T-helper 1 cell treated with Interleukin-12 subunit alpha and Interleukin-12 subunit beta and Interleukin-4 antibody, amounts not matched to agents 30 ng/mL and 1 ng/mL, for 36 hours (primary cell): ENCODE data around the gene NTF3. TPM values are rescaled to one million over a fixed set of nuclear protein-coding genes. Genes with fewer than 3 reads are reported as not detected.

Experiments
- intact Hi-C: fragments of 100-400 bp; cut with micrococcal nuclease; formaldehyde crosslinking; loops from one replicate; pipeline ENCODE4 v1.15.1; 2024
- total RNA-seq: library from RNA; stranded (reverse); gene quantifications from 2 replicates; pipeline ENCODE4 v1.2.3, GENCODE V29; 2022

NTF3 gene
- total RNA-seq, 1 donor from 2014 or later: not detected

DNA sequence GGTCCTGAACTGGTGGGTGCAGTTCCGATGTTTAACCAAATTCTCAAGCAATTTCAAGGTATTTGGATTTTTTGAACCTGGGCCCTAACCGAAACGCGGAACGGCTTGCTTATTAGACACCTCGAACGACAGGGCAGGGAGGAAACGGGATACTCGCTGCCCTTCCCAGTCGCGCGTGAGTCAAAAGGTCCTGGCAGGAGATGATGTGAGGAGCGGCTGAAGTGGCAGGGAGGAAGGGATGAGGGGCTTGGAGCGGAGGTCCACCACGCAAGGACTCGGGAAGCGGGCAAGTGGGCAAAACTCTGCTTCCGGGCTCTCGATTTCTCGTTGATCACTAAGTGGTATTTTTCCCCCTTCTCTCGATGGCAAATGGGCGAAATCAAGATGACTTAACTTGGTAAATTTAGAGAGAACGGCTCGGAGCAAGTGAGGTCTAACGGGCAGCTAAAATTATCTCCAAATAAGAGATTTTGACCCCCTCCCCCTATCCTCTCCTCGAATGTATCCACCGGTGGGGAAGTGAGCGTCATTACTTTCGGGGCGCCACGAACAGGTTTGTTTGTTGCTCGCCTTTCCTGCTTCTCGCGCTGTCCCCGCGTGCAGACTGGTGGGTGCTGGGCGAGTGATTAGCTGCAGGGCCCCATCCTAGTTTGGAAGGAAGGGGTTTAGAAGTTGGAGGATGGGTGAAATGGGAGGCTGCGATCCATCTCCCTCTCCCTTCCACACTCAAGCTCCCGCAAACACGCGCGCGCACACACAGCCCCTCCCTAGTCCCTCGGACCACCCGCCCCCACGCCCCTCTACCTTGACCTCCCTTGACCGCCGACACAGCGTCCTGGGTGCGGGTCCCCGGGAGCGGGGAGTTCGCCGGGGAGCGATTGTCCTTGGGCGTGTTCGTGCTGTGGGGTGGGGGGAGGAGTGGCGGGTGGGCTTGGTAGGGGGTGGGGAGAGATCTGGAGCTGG lies 986 bp upstream of the NTF3 start:
- intact Hi-C loops: no loop called here

DNA sequence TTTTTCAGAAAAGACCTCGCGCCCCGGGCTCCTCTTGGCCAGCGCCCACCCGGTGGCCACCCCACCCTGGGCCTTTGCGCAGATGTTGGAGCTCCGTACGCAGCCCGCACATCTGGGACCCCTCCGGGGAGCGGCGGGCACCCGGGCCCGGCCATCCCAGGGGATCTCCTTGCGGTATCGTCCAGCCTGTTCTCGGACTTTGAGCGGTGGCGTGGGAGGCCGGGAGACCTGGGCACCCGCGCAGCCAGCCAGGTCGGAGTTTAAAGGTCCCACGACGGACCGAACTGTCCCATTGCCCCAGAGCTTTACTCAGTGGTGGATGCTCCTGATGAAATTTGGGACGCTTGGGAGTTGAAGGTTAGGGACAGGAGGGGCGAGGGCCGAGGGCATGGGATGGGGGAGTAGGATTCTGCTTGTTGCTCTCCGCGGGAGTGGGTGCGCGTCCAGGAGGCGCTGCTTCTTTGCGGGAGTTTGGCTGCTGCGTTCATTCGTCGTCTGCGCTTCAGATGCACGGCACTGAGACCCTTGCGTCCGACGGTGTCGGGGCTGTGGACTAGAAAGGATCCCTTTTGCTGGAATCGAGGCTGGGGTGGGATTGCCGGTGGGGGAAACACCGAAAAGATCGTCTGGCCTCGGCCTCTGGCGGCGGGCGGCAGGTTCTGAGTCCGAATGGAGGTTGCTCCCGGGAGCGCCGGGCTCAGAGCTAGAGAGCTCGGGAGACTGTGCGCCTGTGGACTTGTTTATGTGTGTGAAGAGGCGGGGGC lies 1.4 kb downstream of the NTF3 start:
- intact Hi-C loops: no loop called here

DNA sequence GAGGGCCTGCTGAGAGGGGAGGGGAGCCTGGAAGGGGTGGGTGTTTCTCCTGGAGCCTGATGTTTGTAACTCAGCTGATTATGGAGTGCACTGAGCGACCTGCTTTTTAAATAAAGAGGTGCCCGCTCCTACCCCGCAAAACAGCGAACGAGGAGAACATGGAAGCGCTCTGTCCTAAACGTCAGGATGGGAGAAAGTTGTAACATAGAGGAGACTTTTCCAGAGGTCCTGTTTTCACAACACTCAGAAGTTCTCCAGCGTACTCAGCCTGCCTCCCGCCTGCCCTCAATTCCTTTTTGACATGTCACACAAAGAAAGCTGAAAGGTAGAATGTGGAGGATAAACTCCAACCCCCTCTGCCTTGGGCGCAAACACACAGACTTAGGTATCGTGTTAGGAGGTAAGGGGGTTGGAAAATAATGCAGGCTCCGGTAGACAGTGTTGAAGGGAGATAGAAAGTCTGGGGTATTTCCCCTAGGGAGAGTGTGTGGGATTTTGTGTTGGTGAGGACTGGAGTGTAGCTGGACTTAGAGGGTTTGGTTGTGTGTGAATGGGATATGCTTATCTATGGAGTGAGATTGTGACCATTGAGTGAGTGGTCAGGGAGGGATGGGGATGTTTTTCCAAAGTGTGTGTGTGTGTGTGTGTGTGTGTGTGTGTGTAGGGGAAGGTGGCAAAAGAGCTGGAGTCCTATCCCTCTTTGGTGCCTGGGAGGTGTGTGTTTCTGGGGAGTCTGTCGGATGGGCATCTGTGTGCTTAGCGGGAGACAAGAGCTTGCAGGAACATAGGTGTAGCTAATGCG lies 2.1 kb downstream of the NTF3 start:
- intact Hi-C loops: no loop called here

GRCh38 chr12:5434647-5435560 lies 3.0 kb downstream of the NTF3 start:
- intact Hi-C loops: no loop called here

DNA sequence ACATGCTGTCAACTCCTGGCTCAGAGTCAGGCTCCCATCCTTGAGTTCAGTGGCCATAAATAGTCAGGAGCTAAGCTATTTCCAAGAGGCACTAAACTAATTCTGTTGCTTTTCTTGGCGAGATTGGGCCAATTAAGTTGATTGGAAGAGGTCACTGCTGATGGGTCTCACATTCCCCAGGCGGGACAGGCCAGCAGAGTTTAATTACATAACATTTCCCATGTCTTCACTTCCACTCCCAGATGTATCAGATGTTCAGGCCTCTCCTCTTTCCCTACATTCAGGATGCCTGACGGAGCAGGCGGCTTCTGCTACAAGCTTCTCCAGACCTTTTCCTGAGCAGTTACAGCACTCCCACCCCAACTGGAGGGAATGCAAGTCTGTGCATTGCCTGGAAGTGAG lies 5.3 kb downstream of the NTF3 start:
- intact Hi-C loops: no loop called here

GRCh38 chr12:5437589-5437988 lies 5.7 kb downstream of the NTF3 start:
- intact Hi-C loops: no loop called here

DNA sequence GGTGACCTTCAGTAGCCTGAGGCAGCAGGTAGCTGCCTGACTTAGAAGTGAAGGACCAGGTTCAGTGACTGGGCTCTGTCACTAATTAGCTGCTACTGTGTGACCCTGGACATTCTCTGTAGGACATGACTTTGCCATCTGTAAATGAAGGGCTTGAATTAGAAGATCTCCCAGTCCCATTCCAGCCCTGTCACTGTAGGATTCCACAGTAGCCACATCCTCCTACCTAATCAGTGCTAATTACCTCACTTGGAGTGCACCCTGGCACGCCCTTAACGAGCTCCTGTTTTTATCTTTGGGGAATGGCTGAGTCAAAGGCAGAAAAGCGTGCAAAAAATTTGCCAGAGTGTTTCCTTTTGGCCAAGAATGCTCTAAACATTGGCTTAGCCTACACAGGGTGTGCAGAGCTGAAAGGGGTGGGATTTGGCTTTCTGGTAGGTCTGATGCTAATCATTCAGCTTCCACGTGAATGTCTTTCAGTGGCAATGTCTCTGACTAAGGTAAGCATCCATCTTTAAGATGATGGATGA lies 6.8 kb downstream of the NTF3 start:
- intact Hi-C loops: no loop called here

DNA sequence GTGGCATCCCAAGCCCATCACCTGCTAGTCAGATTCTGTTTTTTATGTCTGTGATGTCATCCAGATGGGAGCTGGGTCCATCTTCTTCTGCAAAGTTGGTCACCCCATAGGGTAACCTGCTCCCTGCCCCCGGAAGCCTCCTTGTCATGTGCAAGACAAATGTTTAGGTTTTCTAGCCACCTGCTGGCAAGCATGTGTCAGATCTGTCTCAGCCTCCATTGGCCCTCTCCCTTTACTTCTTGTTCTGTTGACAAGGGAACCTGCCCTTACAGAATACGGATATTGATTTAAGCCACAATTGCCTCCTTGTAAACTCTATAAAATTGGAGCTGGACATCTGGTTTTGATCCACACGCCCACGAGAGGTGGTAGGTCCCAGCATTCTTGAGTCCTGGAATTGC lies 7.5 kb downstream of the NTF3 start:
- intact Hi-C loops: no loop called here

GRCh38 chr12:5439788-5440300 lies 7.9 kb downstream of the NTF3 start:
- intact Hi-C loops: loop anchor here (10.0 kb wide), 1 partner anchor 415 kb away; no protein-coding TSS in a partner anchor

DNA sequence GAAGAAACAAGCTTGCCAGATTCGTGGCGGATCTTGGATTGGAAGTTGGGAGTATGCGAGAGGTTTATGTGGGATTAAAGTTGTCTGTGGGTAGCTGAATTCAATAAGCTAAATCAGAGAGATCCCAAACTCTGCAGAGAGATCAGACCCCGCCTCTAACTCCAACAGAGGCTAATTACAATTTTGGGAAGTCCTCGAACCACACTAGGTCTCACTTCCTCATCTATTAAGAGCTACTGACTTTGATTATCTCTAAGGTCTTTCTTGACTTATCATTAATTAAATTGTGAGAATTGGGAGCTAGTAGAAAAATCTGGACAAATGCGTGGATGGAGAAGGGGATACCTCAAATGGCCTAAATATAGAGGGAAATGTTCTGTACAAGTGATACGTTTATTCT lies 9.1 kb downstream of the NTF3 start:
- intact Hi-C loops: loop anchor here (10.0 kb wide), 1 partner anchor 416 kb away; no protein-coding TSS in a partner anchor

DNA sequence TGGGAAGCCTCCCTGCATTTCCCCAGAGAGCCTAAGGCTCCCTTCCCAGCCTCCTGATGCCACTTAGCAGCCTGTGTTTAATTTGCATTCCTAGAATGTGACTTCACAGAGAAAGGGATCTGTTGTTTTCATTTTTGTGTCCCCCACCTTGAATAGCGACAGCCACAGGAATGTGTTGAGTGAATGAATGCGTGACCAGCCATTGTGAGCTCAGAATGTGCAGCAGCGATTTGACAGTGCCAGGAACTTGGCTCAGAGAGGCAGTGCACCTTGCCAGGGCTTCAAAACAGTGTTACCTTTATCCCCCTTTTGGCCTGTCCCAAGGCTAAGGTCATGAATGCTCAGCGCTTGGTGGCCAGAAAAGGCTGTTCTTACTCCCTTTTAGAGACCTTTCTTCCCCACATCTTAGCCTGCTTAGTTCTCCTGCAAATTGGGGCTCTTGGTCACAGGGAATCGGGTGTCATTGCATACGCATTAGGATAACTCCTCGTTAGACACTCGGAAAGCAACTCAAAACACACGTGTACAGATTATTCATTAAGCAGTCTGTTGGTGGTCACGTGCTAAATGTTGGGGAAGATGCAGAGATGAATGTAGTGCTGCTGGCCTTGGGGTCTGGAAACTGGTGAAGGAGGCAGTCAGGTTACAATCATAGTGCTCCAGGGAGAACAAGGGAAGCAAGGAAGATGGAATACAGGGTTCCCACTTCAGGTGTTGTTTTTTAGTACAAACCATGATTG lies 9.8 kb downstream of the NTF3 start:
- intact Hi-C loops: loop anchor here (10.0 kb wide), 1 partner anchor 417 kb away; no protein-coding TSS in a partner anchor

DNA sequence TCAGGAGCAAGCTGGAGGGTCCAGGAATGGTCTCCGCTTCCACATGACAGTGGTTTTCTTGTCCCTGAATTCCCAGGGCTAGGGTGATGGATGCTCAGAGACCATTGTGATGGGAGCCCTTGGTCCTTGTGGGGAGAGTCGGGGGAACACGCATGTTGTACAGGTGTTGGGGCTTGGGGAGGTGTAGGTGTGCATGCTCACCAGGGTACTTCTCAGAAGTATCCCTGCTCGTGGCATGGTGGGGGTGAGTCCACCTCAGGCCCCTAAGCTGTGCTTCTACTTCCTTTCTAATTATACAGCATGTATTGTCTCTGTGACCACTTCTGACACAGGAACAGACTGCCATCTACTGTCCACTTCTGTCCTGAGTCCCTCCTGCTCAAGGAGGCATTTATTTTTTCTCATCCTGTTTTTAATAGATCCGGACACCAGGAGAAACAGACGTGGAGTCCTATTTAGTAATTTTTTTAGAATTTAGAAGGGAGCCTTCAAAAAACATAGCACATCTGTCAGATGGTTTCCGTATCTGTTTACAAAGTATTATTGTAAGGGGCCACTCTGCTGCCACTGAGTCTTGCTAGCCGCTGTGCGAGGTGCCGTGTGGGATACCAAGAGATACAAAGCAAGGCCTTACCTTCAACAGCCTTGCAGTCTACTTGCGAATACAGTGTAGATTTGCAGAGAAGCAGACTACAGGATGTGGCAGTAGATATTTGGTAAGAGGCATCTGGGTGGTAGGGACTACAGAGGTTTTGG lies 10.5 kb downstream of the NTF3 start:
- intact Hi-C loops: loop anchor here (10.0 kb wide), 1 partner anchor 418 kb away; no protein-coding TSS in a partner anchor

DNA sequence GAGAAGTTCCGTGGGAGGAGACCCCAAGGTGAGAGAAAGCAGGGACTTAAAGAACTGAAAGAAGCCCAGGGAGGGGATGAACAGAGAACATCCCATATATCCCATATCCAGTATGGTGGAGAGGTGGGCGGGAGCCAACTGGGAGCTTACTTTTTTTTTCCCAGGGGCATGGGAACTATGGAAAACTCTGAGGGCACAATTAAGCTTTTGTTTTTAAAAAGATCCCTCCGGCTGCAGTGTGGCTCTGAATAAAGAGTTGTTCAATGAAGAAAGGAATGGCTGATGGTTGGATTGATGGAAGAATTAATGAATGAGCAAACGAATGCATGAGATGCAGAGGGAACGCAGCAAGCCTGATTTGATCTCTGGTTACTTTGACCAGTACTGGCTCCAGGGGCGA lies 12.6 kb downstream of the NTF3 start:
- intact Hi-C loops: loop anchor here (10.0 kb wide), 1 partner anchor 420 kb away; no protein-coding TSS in a partner anchor

- intact Hi-C loops: loop anchor here (10.0 kb wide), 1 partner anchor 423 kb away; no protein-coding TSS in a partner anchor
Measured at GRCh38 chr12:5447320-5447719, 15.4 kb downstream of the NTF3 start.

DNA sequence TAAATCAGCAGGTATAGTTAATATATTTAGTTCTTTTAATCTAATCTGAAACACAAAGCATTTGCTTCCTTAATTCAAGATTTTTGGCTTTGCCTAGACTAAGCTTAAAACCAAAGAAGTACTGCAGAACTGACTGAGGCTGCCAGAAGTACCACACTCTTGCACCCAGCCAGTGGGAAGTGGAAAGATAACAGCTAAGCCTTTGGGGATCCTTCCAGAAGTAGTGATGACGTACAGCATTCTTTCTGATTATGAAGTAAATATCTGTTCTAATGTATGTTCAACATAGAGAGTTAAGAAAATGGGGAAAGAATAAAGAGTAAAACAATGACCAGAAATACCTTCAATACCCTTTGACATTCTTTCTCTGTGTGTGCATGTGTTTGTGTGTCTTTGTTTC lies 19.3 kb downstream of the NTF3 start:
- intact Hi-C loops: no loop called here

GRCh38 chr12:5452569-5452968 lies 20.7 kb downstream of the NTF3 start:
- intact Hi-C loops: no loop called here

GRCh38 chr12:5453466-5453865 lies 21.6 kb downstream of the NTF3 start:
- intact Hi-C loops: no loop called here

DNA sequence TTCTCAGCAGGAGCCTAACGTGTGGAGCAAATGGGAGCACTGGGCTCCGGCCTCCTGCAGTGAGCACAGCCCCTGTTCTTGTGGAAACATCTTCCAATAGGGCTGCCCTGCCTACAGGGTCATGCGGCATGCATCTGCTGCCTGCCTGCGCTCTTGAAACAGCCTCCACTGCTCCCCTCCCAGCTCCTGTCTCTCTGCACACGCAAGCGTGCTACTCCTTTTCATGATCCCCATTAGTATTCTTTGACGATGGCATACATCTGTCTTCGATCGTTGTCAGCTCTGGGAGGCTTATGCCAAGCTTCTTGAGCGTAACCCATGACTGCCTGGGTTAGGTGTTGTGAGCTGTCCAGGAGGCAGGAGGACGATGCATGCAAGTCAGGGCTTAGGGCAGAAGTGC lies 23.1 kb downstream of the NTF3 start:
- intact Hi-C loops: no loop called here
